K562 (cell line): ENCODE measurements around the gene AASS. TPM values are rescaled to one million over a fixed set of nuclear protein-coding genes. Genes with fewer than 3 reads are reported as not detected.

Source experiments
- ATAC-seq: fragments of 200-7000 bp; cut with Tn5 transposase; 3 replicates; pipeline ENCODE4 v1.9.1; 2020; ENCODE audit warnings: moderate library complexity
- BruUV-seq: library from RNA; stranded (reverse); fragments of 400-500 nt; replicated peaks from 2 replicates; lab custom pipeline; 2021; lab: Mats Ljungman, UMichigan
- CTCF ChIA-PET: fragments of 300-600 bp; formaldehyde crosslinking; extraction: SDS; loops from one replicate; lab custom pipeline; 2021; ENCODE audit warnings: low intra/inter-chr PET ratio; lab: Yijun Ruan, JAX
- POLR2A ChIA-PET: fragments of 300-600, 350-650 bp; sonication (Branson Sonifier 250); formaldehyde crosslinking; extraction: SDS; loops from one replicate; lab custom pipeline; 2021; ENCODE audit warnings: antibody characterized with exemption, inconsistent platforms; lab: Yijun Ruan, JAX
- DNase-seq, 4 experiments: peaks; one replicate each; pipeline versions ENCODE4 v3.0.0 to v3.0.0-alpha.2; 2011 to 2018; ENCODE audit warnings: low spot score in 3 of 4, mixed read lengths in 3 of 4; ENCODE audit errors: extremely low read depth in 1 of 4
- FAIRE-seq: peaks from 2 replicates; lab custom pipeline; 2011; peaks lifted over from hg19 to GRCh38; lab: Jason Lieb, UNC
- H2AFZ ChIP-seq: 2 replicates; pipeline ENCODE4 v1.6.0; 2011; ENCODE audit warnings: low read depth, low read length, control low read depth, inconsistent platforms
- H3K27ac ChIP-seq: fragments of 200-600 bp; 3 replicates; pipeline ENCODE4 v1.8.0; 2011; ENCODE audit warnings: low read depth, mild to moderate bottlenecking, control low read depth, inconsistent platforms, low read length, moderate library complexity, mixed read lengths; ENCODE audit errors: extremely low read depth
- H3K27me3 ChIP-seq, 2 experiments: fragments of 300-600 bp in 1 of 2; 2 replicates in 1 of 2; 3 replicates in 1 of 2; pipeline versions ENCODE4 v1.6.0 to v1.8.0; 2011; ENCODE audit warnings: inconsistent platforms in 2 of 2, low read length in 2 of 2, mild to moderate bottlenecking in 1 of 2, mixed read lengths in 1 of 2, moderate library complexity in 1 of 2; ENCODE audit not compliant: control insufficient read depth in 2 of 2, insufficient read depth in 2 of 2
- H3K36me3 ChIP-seq: fragments of 300-600 bp; 3 replicates; pipeline ENCODE4 v1.8.0; 2011; ENCODE audit warnings: mild to moderate bottlenecking, low read length, inconsistent platforms; ENCODE audit not compliant: control insufficient read depth, insufficient read depth
- H3K4me1 ChIP-seq, 2 experiments: fragments of 200-600 bp in 1 of 2; replicated peaks in 1 of 2; 2 replicates in 1 of 2; 3 replicates in 1 of 2; pipeline versions ENCODE4 v1.5.1 to v1.8.0; 2011; ENCODE audit warnings: inconsistent platforms in 2 of 2, low read length in 2 of 2, mild to moderate bottlenecking in 1 of 2, mixed read lengths in 1 of 2, moderate library complexity in 1 of 2; ENCODE audit not compliant: control insufficient read depth in 2 of 2, insufficient read depth in 2 of 2
- H3K4me2 ChIP-seq: 2 replicates; pipeline ENCODE4 v1.6.1; 2011; ENCODE audit warnings: low read length, control low read depth, inconsistent platforms, mixed read lengths; ENCODE audit not compliant: insufficient read depth
- H3K4me3 ChIP-seq: fragments of 200-600 bp; sonication (generic), shearing (Covaris generic); 2 replicates; pipeline ENCODE4 v1.5.1; 2016; ENCODE audit warnings: control low read depth, inconsistent platforms
- H3K79me2 ChIP-seq: fragments of 200-600 bp; 3 replicates; pipeline ENCODE4 v1.8.0; 2011; ENCODE audit warnings: low read length, inconsistent platforms; ENCODE audit not compliant: control insufficient read depth, insufficient read depth
- H3K9ac ChIP-seq, 2 experiments: 2 replicates each; pipeline versions ENCODE4 v1.6.0 to v1.6.1; 2011; ENCODE audit warnings: low read depth in 2 of 2, low read length in 2 of 2, control low read depth in 1 of 2, inconsistent platforms in 1 of 2, mild to moderate bottlenecking in 1 of 2, mixed read lengths in 1 of 2; ENCODE audit not compliant: insufficient read depth in 1 of 2
- H3K9me1 ChIP-seq: one replicate; pipeline ENCODE4 v1.6.0; 2011; ENCODE audit warnings: inconsistent platforms, mild to moderate bottlenecking, low read length, moderate library complexity; ENCODE audit not compliant: control insufficient read depth, insufficient read depth
- H3K9me3 ChIP-seq: replicated peaks from 2 replicates; pipeline ENCODE4 v1.5.1; 2011; ENCODE audit warnings: low read depth, low read length, inconsistent platforms; ENCODE audit not compliant: control insufficient read depth, insufficient read depth
- H4K20me1 ChIP-seq: replicated peaks from 2 replicates; pipeline ENCODE4 v1.6.1; 2011; ENCODE audit warnings: low read length, inconsistent platforms, mixed read lengths; ENCODE audit not compliant: control insufficient read depth, insufficient read depth
- EHMT2 ChIP-seq: fragments of 450-650 bp; IDR thresholded peaks from 2 replicates; pipeline ENCODE4 v1.6.1; 2018; ENCODE audit warnings: antibody characterized with exemption
- FOSL1 ChIP-seq: fragments of 200-800 bp; sonication (Bioruptor generic); conservative IDR thresholded peaks from 2 replicates; pipeline ENCODE4 v1.6.1; 2016; ENCODE audit warnings: missing genetic modification characterization, missing compliant biosample characterization
- NCOA2 ChIP-seq, 2 experiments: fragments of 450-650 bp; IDR thresholded peaks; 2 replicates each; pipeline ENCODE4 v1.6.1; 2018; ENCODE audit warnings: mild to moderate bottlenecking in 2 of 2, moderate library complexity in 1 of 2; ENCODE audit not compliant: partially characterized antibody in 2 of 2
- SNIP1 ChIP-seq: fragments of 450-650 bp; IDR thresholded peaks from 2 replicates; pipeline ENCODE4 v1.7.1; 2017; ENCODE audit warnings: low read depth, mild to moderate bottlenecking
- SP2 ChIP-seq: IDR thresholded peaks from 2 replicates; pipeline ENCODE4 v1.6.1; 2011; ENCODE audit warnings: mild to moderate bottlenecking, low read depth, low read length, moderate library complexity; ENCODE audit not compliant: poor library complexity, severe bottlenecking; ENCODE audit errors: extremely low read depth
- SREBF1 ChIP-seq: fragments of 150-350 bp; IDR thresholded peaks from 2 replicates; pipeline ENCODE4 v1.6.1; 2014; ENCODE audit warnings: antibody characterized with exemption, low read depth, low read length, borderline replicate concordance
- XRCC3 ChIP-seq: fragments of 450-650 bp; IDR thresholded peaks from 2 replicates; pipeline ENCODE4 v1.6.1; 2017; ENCODE audit warnings: mild to moderate bottlenecking, moderate library complexity
- WGBS: fragments of 100-300 bp; shearing (Covaris generic); methylation state at CpG from one replicate; pipeline ENCODE4 v1.1.6; 2016; ENCODE audit warnings: low coverage, mixed read lengths; ENCODE audit not compliant: insufficient coverage; ENCODE audit errors: missing lambda C conversion rate; 5-methylcytosine and 5-hydroxymethylcytosine counted together
- in situ Hi-C: fragments of 300-500 bp; cut with MboI; formaldehyde crosslinking; loops from 4 replicates; pipeline ENCODE4 v1.15.0; 2018; ENCODE audit warnings: inconsistent platforms, mixed read lengths
- intact Hi-C: fragments of 100-400 bp; cut with micrococcal nuclease; formaldehyde crosslinking; loops from 2 replicates; pipeline ENCODE4 v1.14.2; 2022
- polyA plus RNA-seq, 8 experiments: library from polyadenylated mRNA; depleted of rRNA in 4 of 8; stranded (reverse) in 5 of 8; unstranded in 3 of 8; fragments of >200 nt; fragmentation: Nextera tagmentation in 2 of 8; fragmentation: Illumina TruSeq in 1 of 8; extraction: Ambion mirVana in 2 of 8; extraction: Trizol in 1 of 8; gene quantifications; 2 replicates each; pipeline versions ENCODE4 v1.2.1 to v1.2.3, GENCODE V29; 2011 to 2014; ENCODE audit warnings: inconsistent platforms in 1 of 8, missing spikeins in 1 of 8
- total RNA-seq, 7 experiments: library from RNA; depleted of rRNA in 6 of 7; stranded (reverse); fragments of >200 nt in 6 of 7; fragmentation: Illumina TruSeq in 2 of 7; extraction: Trizol in 2 of 7; gene quantifications; 2 replicates each; pipeline versions ENCODE4 v1.2.1 to v1.2.3, GENCODE V29; 2011 to 2021; ENCODE audit warnings: low replicate concordance in 1 of 7
- TF ChIP-seq, protein P1 (sequence below): fragments of 450-650 bp; formaldehyde crosslinking; IDR thresholded peaks from 2 replicates; pipeline ENCODE4 v1.4.0; 2020; ENCODE audit warnings: mild to moderate bottlenecking, moderate library complexity

AASS gene
- total and polyA plus RNA-seq, 9 of the 15 experiments (the other 6 are each of a cell fraction or from before 2014, with no cell fraction given): 0.04 to 0.38 (median 0.07) TPM; not detected in 6

DNA sequence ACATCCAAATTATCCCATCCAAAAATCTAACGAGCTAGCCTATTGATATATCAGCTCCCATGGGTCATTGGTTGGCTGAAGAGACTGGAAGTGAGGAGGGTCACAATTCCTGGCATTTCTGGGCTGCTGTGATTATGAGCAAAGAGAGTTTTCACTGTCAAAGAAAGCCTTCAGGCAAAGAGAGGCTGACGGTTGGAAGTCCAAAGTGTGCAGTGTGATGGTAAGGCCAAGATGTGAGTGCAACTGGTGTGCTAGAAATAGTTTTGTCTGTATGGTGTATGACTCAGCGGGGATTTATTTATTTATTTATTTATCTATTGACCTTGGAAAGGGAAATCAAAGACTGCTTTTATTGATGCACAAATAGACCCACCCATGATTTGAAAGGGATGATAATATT, 75.0 kb downstream of the AASS start:
- H3K9me3 ChIP-seq: no peaks in the 10 kb centered on the region
- no peak overlapping the region for H3K4me3 ChIP-seq
- H3K9ac ChIP-seq: no peak overlapping the region
- ChIA-PET POLR2A (no interaction called here), CTCF (no interaction called here)
- TF ChIP-seq EHMT2: no peak
- TF ChIP-seq XRCC3: no peak
- TF ChIP-seq FOSL1 (tag): no peak
- no peak for TF ChIP-seq SREBF1
- TF ChIP-seq, protein P1, sequence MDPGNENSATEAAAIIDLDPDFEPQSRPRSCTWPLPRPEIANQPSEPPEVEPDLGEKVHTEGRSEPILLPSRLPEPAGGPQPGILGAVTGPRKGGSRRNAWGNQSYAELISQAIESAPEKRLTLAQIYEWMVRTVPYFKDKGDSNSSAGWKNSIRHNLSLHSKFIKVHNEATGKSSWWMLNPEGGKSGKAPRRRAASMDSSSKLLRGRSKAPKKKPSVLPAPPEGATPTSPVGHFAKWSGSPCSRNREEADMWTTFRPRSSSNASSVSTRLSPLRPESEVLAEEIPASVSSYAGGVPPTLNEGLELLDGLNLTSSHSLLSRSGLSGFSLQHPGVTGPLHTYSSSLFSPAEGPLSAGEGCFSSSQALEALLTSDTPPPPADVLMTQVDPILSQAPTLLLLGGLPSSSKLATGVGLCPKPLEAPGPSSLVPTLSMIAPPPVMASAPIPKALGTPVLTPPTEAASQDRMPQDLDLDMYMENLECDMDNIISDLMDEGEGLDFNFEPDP (CRISPR knock-in tag): no peak
- no peak for TF ChIP-seq NCOA2 (IDR thresholded peaks at IDR 0.05; ENCODE audit: partially characterized antibody in 2 of 2)
- TF ChIP-seq SNIP1: no peak
- no peak for TF ChIP-seq SP2
- H4K20me1 ChIP-seq: no peaks in the 10 kb centered on the region
- FAIRE-seq (no peak), DNase-seq (no peak), ATAC-seq (no peak)
- no peaks in the 10 kb centered on the region for H3K36me3 ChIP-seq
- in situ Hi-C loops (no loop called here), intact Hi-C loops (no loop called here)
- H3K9me1 ChIP-seq: no peaks in the 10 kb centered on the region
- H3K4me1 ChIP-seq: no peaks in the 10 kb centered on the region
- BruUV-seq: no TSS peak
- WGBS: 3% methylated on average over 3 of the region's 3 CpGs
- no peak overlapping the region for H3K27ac ChIP-seq
- H3K4me2 ChIP-seq: no peak overlapping the region
- no peaks in the 10 kb centered on the region for H3K27me3 ChIP-seq
- H2AFZ ChIP-seq: no peak overlapping the region
- no peaks in the 10 kb centered on the region for H3K79me2 ChIP-seq
